ENCODE measurements around the gene GATM.

- TF ChIP-seq CTCF (IDR thresholded peaks at IDR 0.05) (no peak), POLR2A (IDR thresholded peaks at IDR 0.05) (no peak)
Observed at GRCh38 chr15:45333550-45333949, 44.8 kb downstream of the GATM start.
